HepG2 (cell line): ENCODE data around the gene IRF7. TPM values are rescaled to one million over a fixed set of nuclear protein-coding genes. Genes with fewer than 3 reads are reported as not detected.

Experiments
- ATAC-seq: fragments of 200-7000 bp; cut with Tn5 transposase; 3 replicates; pipeline ENCODE4 v1.9.1; 2020; ENCODE audit warnings: mild to moderate bottlenecking, moderate library complexity
- BruUV-seq: library from RNA; stranded (reverse); fragments of 400-500 nt; replicated peaks from 2 replicates; lab custom pipeline; 2021; lab: Mats Ljungman, UMichigan
- CTCF ChIA-PET: fragments of 300-600 bp; formaldehyde crosslinking; extraction: SDS; loops from one replicate; lab custom pipeline; 2021; ENCODE audit warnings: low total read pairs, inconsistent platforms, low intra/inter-chr PET ratio; lab: Yijun Ruan, JAX
- POLR2A ChIA-PET: fragments of 350-600 bp; sonication (Branson Sonifier 250); formaldehyde crosslinking; loops from one replicate; lab custom pipeline; 2020; ENCODE audit warnings: antibody characterized with exemption, inconsistent platforms; lab: Yijun Ruan, JAX
- DNase-seq: peaks from one replicate; pipeline ENCODE4 v3.0.0-alpha.2; 2015; ENCODE audit warnings: low spot score
- FAIRE-seq: peaks from 3 replicates; lab custom pipeline; 2011; peaks lifted over from hg19 to GRCh38; lab: Jason Lieb, UNC
- H2AFZ ChIP-seq: one replicate; pipeline ENCODE4 v1.6.1; 2011; ENCODE audit warnings: low read length, inconsistent platforms
- H3K27ac ChIP-seq: fragments of 300-600 bp; 3 replicates; pipeline ENCODE4 v1.8.0; 2011; ENCODE audit warnings: mixed run types, mild to moderate bottlenecking, mixed read lengths, low read length, inconsistent platforms; ENCODE audit not compliant: insufficient read depth; ENCODE audit errors: extremely low read length
- H3K27me3 ChIP-seq, 2 experiments: fragments of 200-600 bp in 1 of 2; 2 replicates in 1 of 2; 3 replicates in 1 of 2; pipeline versions ENCODE4 v1.6.0 to v1.8.0; 2011; ENCODE audit warnings: low read length in 2 of 2, mild to moderate bottlenecking in 2 of 2, moderate library complexity in 2 of 2, inconsistent platforms in 1 of 2; ENCODE audit not compliant: insufficient read depth in 2 of 2, control insufficient read depth in 1 of 2
- H3K36me3 ChIP-seq, 2 experiments: fragments of 200-600 bp in 1 of 2; replicated peaks in 1 of 2; 2 replicates in 1 of 2; 3 replicates in 1 of 2; pipeline versions ENCODE4 v1.5.1 to v1.8.0; 2011; ENCODE audit warnings: low read length in 2 of 2, inconsistent platforms in 1 of 2; ENCODE audit not compliant: insufficient read depth in 2 of 2, control insufficient read depth in 1 of 2
- H3K4me1 ChIP-seq: 2 replicates; pipeline ENCODE4 v1.5.1; 2012; ENCODE audit warnings: low read length, inconsistent platforms; ENCODE audit not compliant: insufficient read depth
- H3K4me2 ChIP-seq: 2 replicates; pipeline ENCODE4 v1.6.0; 2011; ENCODE audit warnings: low read depth, low read length, inconsistent platforms
- H3K4me3 ChIP-seq, 3 experiments: fragments of 200-600 bp in 1 of 3; sonication (generic), shearing (Covaris generic) in 1 of 3; replicated peaks in 1 of 3; 2 replicates each; pipeline ENCODE4 v1.5.1; 2011 to 2016; ENCODE audit warnings: low read length in 3 of 3, inconsistent platforms in 2 of 3, low read depth in 2 of 3, mild to moderate bottlenecking in 2 of 3, control low read depth in 1 of 3, mixed read lengths in 1 of 3; ENCODE audit not compliant: insufficient read depth in 1 of 3
- H3K79me2 ChIP-seq: one replicate; pipeline ENCODE4 v1.6.1; 2011; ENCODE audit warnings: low read length, inconsistent platforms; ENCODE audit not compliant: insufficient read depth
- H3K9ac ChIP-seq: 2 replicates; pipeline ENCODE4 v1.6.0; 2011; ENCODE audit warnings: mild to moderate bottlenecking, low read depth, low read length, inconsistent platforms; ENCODE audit not compliant: insufficient read depth
- H3K9me3 ChIP-seq: 2 replicates; pipeline ENCODE4 v1.5.1; 2012; ENCODE audit warnings: mild to moderate bottlenecking, low read length
- H4K20me1 ChIP-seq: 2 replicates; pipeline ENCODE4 v1.6.0; 2011; ENCODE audit warnings: inconsistent platforms, mild to moderate bottlenecking, low read length, moderate library complexity; ENCODE audit not compliant: insufficient read depth
- AGO2 ChIP-seq: fragments of 200-400 bp; formaldehyde crosslinking; optimal IDR thresholded peaks from 2 replicates; pipeline ENCODE3; 2017; ENCODE audit warnings: mild to moderate bottlenecking, low read depth, low read length, moderate library complexity
- CAMTA2 ChIP-seq: sonication (generic); formaldehyde crosslinking; IDR thresholded peaks from 2 replicates; pipeline ENCODE4 v1.4.0; 2020; ENCODE audit warnings: mild to moderate bottlenecking, missing genetic modification reagents, borderline replicate concordance
- RAD21 ChIP-seq: fragments of 450-650 bp; formaldehyde crosslinking; IDR thresholded peaks from 2 replicates; pipeline ENCODE4 v1.5.0; 2020; ENCODE audit warnings: mild to moderate bottlenecking
- SMAD3 ChIP-seq: sonication (generic); formaldehyde crosslinking; IDR thresholded peaks from 2 replicates; pipeline ENCODE4 v1.4.0; 2020; ENCODE audit warnings: missing genetic modification reagents
- STAG1 ChIP-seq: sonication (generic); formaldehyde crosslinking; IDR thresholded peaks from 2 replicates; pipeline ENCODE4 v1.4.0; 2020; ENCODE audit warnings: missing genetic modification reagents
- ZNF768 ChIP-seq: sonication (generic); formaldehyde crosslinking; IDR thresholded peaks from 2 replicates; pipeline ENCODE4 v1.4.0; 2020; ENCODE audit warnings: missing genetic modification reagents
- ZNF816 ChIP-seq: sonication (generic); formaldehyde crosslinking; IDR thresholded peaks from 2 replicates; pipeline ENCODE4 v1.8.0; 2022; ENCODE audit warnings: missing genetic modification reagents, mild to moderate bottlenecking, borderline replicate concordance
- WGBS: methylation state at CpG from one replicate; pipeline ENCODE4 v1.1.6; 2017; ENCODE audit warnings: low lambda C conversion rate; 5-methylcytosine and 5-hydroxymethylcytosine counted together
- in situ Hi-C: cut with HindIII; loops from 2 replicates; pipeline ENCODE4 v1.10.0; 2017; ENCODE audit warnings: low pct_unique_long_range_greater_than_20kb; ENCODE audit not compliant: extremely low pct_ligation_motif_present
- intact Hi-C: fragments of 100-400 bp; cut with micrococcal nuclease; formaldehyde crosslinking; loops from one replicate; pipeline ENCODE4 v1.10.0; 2022; ENCODE audit not compliant: unreplicated experiment
- polyA plus RNA-seq, 8 experiments: library from polyadenylated mRNA; depleted of rRNA in 3 of 8; stranded (reverse) in 7 of 8; unstranded in 1 of 8; fragments of >200 nt; fragmentation: Illumina TruSeq in 4 of 8; extraction: Trizol in 4 of 8; gene quantifications; 2 replicates each; pipeline versions ENCODE4 v1.2.1 to v1.2.3, GENCODE V29; 2011 to 2016; ENCODE audit warnings: low read depth in 4 of 8, missing spikeins in 1 of 8, mixed read lengths in 1 of 8; ENCODE audit not compliant: insufficient read depth in 1 of 8
- total RNA-seq, 5 experiments: library from RNA; depleted of rRNA; stranded (reverse); fragments of >200 nt; fragmentation: Illumina TruSeq; extraction: Trizol; gene quantifications; 2 replicates each; pipeline ENCODE4 v1.2.3, GENCODE V29; 2016; ENCODE audit warnings: low read depth in 1 of 5
- TF ChIP-seq, protein P1 (sequence below): sonication (generic); formaldehyde crosslinking; IDR thresholded peaks from 2 replicates; pipeline ENCODE4 v1.4.0; 2020; ENCODE audit warnings: missing genetic modification reagents
- TF ChIP-seq, protein P2 (sequence below): sonication (generic); formaldehyde crosslinking; IDR thresholded peaks from 2 replicates; pipeline ENCODE4 v1.5.0; 2020; ENCODE audit warnings: missing genetic modification reagents
- TF ChIP-seq, protein P3 (sequence below): sonication (generic); formaldehyde crosslinking; IDR thresholded peaks from 2 replicates; pipeline ENCODE4 v1.5.0; 2020; ENCODE audit warnings: missing genetic modification reagents

The IRF7 gene
- total and polyA plus RNA-seq, 2 of the 13 experiments (the other 11 are each of a cell fraction or from before 2014, with no cell fraction given), result not detected

DNA sequence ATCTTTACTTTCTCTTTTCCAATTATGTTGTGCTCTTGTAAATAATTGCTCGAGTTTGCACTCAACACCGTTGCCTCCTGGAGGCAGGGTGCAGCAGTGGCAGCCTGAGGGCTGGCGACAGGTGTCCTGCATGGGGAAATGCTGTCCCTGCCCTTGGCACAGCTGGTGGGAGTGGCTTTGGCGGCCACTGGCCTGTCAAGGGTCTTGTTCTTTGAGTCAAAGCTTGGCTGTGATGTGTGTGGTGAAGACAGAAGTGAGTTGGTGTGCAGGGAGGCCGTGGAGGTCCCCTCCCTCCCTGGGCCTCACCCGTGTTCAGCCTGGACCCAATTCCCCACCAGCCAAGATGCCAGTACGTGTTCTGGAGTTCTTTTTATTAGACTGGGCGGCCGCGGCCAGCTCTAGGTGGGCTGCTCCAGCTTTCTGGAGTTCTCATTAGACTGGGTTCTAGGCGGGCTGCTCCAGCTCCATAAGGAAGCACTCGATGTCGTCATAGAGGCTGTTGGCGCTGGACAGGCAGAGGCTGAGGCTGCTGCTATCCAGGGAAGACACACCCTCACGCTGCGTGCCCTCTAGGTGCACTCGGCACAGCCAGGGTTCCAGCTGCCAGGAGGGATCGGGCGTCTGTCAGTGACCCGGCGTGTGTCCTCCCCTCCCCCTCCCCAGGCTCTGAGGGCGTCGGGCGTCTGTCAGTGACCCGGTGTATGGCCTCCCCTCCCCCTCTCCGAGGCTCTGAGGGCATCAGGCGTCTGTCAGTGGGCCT lies 3.4 kb downstream of the IRF7 start (continued):
- TF ChIP-seq, protein P1, sequence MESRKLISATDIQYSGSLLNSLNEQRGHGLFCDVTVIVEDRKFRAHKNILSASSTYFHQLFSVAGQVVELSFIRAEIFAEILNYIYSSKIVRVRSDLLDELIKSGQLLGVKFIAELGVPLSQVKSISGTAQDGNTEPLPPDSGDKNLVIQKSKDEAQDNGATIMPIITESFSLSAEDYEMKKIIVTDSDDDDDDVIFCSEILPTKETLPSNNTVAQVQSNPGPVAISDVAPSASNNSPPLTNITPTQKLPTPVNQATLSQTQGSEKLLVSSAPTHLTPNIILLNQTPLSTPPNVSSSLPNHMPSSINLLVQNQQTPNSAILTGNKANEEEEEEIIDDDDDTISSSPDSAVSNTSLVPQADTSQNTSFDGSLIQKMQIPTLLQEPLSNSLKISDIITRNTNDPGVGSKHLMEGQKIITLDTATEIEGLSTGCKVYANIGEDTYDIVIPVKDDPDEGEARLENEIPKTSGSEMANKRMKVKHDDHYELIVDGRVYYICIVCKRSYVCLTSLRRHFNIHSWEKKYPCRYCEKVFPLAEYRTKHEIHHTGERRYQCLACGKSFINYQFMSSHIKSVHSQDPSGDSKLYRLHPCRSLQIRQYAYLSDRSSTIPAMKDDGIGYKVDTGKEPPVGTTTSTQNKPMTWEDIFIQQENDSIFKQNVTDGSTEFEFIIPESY, result peak; percentile 85; the same call in 1 of the 2 replicates
- TF ChIP-seq ZNF768 (CRISPR knock-in tag) (no peak), RAD21 (CRISPR knock-in tag) (peak; percentile 39; the same call in 1 of the 2 replicates), STAG1 (CRISPR knock-in tag) (peak; percentile 52)

DNA sequence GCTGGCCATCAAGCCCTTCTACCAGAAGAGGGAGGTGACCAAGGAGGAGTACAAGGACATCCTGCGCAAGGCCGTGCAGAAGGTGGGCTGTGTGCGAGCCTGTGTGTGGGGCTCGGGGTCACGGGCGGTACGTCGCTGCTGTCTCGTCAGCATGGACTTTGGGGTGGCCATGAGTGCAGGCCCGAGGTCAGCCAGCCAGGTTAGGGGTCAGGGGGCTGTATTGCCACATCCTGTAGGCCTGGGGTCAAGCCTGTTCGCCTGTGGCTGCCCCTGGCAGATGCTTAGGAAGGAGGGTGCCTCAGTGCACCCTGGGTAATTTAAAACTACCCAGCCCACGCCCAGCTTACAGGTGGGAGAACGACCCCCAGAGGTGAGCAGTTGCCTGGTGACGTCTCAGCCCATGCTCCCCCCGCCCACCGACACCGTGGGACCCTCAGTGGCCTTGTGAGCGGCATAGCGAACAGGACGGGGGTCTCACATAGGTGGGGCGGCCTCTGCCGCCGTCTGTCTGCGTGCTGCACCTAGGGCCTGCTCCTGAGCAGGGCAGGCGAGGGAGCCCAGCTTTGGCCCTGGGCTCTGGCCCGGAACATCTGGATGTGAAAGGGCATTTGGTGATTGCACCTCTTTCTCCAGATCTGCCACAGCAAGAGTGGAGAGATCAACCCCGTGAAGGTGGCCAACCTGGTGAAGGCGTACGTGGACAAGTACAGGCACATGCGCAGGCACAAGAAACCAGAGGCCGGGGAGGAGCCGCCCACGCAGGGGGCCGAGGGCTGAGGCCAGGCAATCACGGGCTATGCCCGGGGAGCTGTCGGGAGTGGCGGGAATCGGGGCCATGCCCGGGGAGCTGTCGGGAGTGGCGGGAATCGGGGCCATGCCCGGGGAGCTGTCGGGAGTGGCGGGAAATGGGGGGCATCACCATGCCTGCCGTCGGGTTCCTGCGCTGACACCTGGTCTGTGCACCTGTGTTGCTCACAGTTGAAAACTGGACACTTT lies 4.5 kb downstream of the IRF7 start:
- FAIRE-seq (no peak), ATAC-seq (no peak), DNase-seq (no peak)
- BruUV-seq, result no TSS peak
- ChIA-PET CTCF (no interaction called here), POLR2A (no interaction called here)
- Histone ChIP-seq H3K4me3 (no peak overlapping the region), H3K9ac (no peak overlapping the region), H3K79me2 (no peaks in the 10 kb centered on the region), H3K27ac (no peak overlapping the region), H3K27me3 (no peaks in the 10 kb centered on the region), H3K4me1 (no peaks in the 10 kb centered on the region), H3K4me2 (no peak overlapping the region), H3K36me3 (peaks cover 41 to 73% of the 10 kb centered on the region in 2 experiments; a peak in 4 of 5 replicates), H2AFZ (no peak overlapping the region), H4K20me1 (peaks cover 3% of the 10 kb centered on the region; the same call in 1 of the 2 replicates), H3K9me3 (no peaks in the 10 kb centered on the region)
- intact Hi-C loops (loop anchor here (10.0 kb wide), 1 partner anchor 56 kb away; no protein-coding TSS in a partner anchor), in situ Hi-C loops (no loop called here)
- 99% methylated on average over 40 of the region's 49 CpGs for WGBS
- no peak for TF ChIP-seq CAMTA2 (CRISPR knock-in tag)
- TF ChIP-seq AGO2, result peak; percentile 31
- TF ChIP-seq ZNF816, result no peak
- no peak for TF ChIP-seq SMAD3 (CRISPR knock-in tag)
- TF ChIP-seq, protein P2, sequence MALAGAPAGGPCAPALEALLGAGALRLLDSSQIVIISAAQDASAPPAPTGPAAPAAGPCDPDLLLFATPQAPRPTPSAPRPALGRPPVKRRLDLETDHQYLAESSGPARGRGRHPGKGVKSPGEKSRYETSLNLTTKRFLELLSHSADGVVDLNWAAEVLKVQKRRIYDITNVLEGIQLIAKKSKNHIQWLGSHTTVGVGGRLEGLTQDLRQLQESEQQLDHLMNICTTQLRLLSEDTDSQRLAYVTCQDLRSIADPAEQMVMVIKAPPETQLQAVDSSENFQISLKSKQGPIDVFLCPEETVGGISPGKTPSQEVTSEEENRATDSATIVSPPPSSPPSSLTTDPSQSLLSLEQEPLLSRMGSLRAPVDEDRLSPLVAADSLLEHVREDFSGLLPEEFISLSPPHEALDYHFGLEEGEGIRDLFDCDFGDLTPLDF (CRISPR knock-in tag), result no peak
- TF ChIP-seq, protein P3, sequence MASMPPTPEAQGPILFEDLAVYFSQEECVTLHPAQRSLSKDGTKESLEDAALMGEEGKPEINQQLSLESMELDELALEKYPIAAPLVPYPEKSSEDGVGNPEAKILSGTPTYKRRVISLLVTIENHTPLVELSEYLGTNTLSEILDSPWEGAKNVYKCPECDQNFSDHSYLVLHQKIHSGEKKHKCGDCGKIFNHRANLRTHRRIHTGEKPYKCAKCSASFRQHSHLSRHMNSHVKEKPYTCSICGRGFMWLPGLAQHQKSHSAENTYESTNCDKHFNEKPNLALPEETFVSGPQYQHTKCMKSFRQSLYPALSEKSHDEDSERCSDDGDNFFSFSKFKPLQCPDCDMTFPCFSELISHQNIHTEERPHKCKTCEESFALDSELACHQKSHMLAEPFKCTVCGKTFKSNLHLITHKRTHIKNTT (CRISPR knock-in tag), result no peak
